ENCODE data around the gene RGP1. TPM values are rescaled to one million over a fixed set of nuclear protein-coding genes. Genes with fewer than 3 reads are reported as not detected.

RGP1 gene
- total RNA-seq, 1 experiment from 2014 or later: 13.8 TPM

DNA sequence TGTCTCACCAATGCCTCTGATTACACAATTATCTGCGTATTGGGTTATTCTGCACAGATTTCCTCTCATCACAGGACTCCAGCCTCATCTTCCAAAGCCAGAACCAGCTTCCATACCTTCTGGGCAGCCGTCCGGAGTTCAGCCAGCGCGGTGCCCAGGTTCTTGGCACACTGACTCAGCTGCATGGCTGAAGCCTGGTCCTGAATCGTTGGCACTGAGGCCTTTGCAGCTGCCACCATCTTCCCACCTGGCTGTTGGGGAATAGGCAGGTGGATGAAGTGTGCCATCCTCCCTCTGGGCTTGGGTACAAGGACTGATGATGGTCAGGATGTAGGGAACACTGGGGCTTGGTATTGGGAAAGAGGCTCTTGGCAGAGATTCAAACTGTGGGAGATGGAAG is 35.0 kb upstream of the RGP1 start:
- Histone ChIP-seq H3K4me2 (ENCODE audit: low read length) (no peak overlapping the region), H3K9me2 (replicated peaks; ENCODE audit: low read length) (no peaks in the 10 kb centered on the region), H4K20me1 (ENCODE audit: low read length) (no peaks in the 10 kb centered on the region), H3K79me2 (ENCODE audit: low read length) (no peaks in the 10 kb centered on the region), H3K4me1 (ENCODE audit: insufficient read depth, low read length) (no peaks in the 10 kb centered on the region; the same call in 1 of the 2 replicates), H3K36me3 (ENCODE audit: low read depth, low read length) (peaks cover 41% of the 10 kb centered on the region), H3K9me3 (ENCODE audit: low read length) (no peaks in the 10 kb centered on the region), H3K9ac (ENCODE audit: low read length) (no peak overlapping the region), H3K27ac (ENCODE audit: low read length) (no peak overlapping the region), H3K4me3 (ENCODE audit: low read length) (no peak overlapping the region), H3K27me3 (ENCODE audit: low read length) (no peaks in the 10 kb centered on the region), H2AFZ (ENCODE audit: low read length) (no peak overlapping the region), H3F3A (ENCODE audit: low read length, unreplicated experiment) (no peaks in the 10 kb centered on the region)
- intact Hi-C loops (cut with micrococcal nuclease): no loop called here
- BruUV-seq (replicated peaks): no TSS peak
- CTCF ChIA-PET: no interaction called here
- DNase-seq: no peak
- ATAC-seq: no peak
- POLR2A ChIA-PET (ENCODE audit: unreplicated experiment): no interaction called here
- TF ChIP-seq EZH2 (IDR thresholded peaks at IDR 0.05; ENCODE audit: low read length, unreplicated experiment) (no peak), EZH2phosphoT487 (IDR thresholded peaks at IDR 0.05; ENCODE audit: borderline replicate concordance, low read length) (no peak)
- TF ChIP-seq, protein P1, sequence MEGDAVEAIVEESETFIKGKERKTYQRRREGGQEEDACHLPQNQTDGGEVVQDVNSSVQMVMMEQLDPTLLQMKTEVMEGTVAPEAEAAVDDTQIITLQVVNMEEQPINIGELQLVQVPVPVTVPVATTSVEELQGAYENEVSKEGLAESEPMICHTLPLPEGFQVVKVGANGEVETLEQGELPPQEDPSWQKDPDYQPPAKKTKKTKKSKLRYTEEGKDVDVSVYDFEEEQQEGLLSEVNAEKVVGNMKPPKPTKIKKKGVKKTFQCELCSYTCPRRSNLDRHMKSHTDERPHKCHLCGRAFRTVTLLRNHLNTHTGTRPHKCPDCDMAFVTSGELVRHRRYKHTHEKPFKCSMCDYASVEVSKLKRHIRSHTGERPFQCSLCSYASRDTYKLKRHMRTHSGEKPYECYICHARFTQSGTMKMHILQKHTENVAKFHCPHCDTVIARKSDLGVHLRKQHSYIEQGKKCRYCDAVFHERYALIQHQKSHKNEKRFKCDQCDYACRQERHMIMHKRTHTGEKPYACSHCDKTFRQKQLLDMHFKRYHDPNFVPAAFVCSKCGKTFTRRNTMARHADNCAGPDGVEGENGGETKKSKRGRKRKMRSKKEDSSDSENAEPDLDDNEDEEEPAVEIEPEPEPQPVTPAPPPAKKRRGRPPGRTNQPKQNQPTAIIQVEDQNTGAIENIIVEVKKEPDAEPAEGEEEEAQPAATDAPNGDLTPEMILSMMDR (conservative IDR thresholded peaks at IDR 0.05; ENCODE audit: low read depth, low read length): no peak

DNA sequence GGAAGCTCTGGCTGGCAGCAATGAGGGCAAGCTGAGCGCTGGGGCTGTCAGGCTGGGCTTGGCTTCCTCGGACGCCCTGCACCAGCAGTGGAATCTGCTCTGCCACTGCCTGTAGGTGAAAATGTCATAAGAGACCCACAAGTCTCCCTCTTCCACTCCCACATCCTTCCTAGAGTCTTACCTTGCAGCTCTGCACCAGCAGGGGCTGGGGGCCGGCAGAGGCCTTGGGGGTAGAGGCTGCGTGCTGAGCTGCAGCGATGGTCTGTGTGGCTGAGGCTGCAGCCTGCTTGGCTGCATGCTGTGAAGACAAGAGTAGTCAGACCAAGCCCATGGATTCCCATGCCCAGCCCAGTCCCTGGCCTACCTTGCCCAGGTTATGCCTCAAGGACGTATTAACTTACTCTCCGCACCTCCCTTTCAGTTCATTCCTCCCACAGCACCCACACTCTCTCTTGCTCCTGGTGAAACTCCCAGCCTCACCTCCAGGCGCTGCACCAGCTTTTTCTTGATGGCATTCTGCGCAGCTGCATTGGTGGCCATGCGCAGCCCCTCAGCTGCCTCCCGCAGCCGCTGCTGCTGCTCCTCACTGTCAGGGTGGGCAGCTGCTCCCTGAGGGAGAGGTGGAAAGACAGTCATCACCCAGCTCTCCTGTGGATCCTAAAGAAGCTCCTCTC is 34.4 kb upstream of the RGP1 start:
- Histone ChIP-seq H3K27me3 (ENCODE audit: low read length) (no peaks in the 10 kb centered on the region), H3K27ac (ENCODE audit: low read length) (no peak overlapping the region), H3K79me2 (ENCODE audit: low read length) (no peaks in the 10 kb centered on the region), H3K4me3 (ENCODE audit: low read length) (no peak overlapping the region), H2AFZ (ENCODE audit: low read length) (no peak overlapping the region), H3K9me2 (replicated peaks; ENCODE audit: low read length) (no peaks in the 10 kb centered on the region), H3K9me3 (ENCODE audit: low read length) (no peaks in the 10 kb centered on the region), H3K9ac (ENCODE audit: low read length) (no peak overlapping the region), H3K4me1 (ENCODE audit: insufficient read depth, low read length) (peaks cover 4% of the 10 kb centered on the region; the same call in 1 of the 2 replicates), H3F3A (ENCODE audit: low read length, unreplicated experiment) (no peaks in the 10 kb centered on the region), H3K36me3 (ENCODE audit: low read depth, low read length) (peaks cover 41% of the 10 kb centered on the region), H3K4me2 (ENCODE audit: low read length) (no peak overlapping the region), H4K20me1 (ENCODE audit: low read length) (no peaks in the 10 kb centered on the region)
- ChIA-PET CTCF (no interaction called here), POLR2A (ENCODE audit: unreplicated experiment) (no interaction called here)
- DNase-seq (no peak), ATAC-seq (no peak)
- intact Hi-C loops (cut with micrococcal nuclease): no loop called here
- TF ChIP-seq EZH2phosphoT487 (IDR thresholded peaks at IDR 0.05; ENCODE audit: borderline replicate concordance, low read length): no peak
- no TSS peak for BruUV-seq (replicated peaks)

DNA sequence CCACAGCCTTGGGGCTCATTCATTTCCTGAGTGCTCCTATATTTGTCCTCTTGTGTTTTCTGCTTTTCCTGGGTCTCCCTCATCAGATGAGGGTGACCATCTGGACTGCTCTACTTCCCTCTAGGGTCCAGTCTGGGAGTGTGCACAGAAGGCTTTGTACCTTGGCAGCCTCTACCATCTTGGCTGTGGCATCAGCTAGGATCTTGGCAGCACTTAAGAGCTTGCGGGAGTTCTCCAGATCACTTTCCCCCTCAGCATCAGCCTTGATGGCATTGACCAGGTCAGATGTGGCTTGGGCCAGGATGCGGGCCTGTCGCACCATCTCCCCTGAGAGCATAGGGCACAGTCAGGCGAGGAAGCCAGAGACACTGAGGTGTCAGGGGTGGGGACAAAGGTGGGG is 32.9 kb upstream of the RGP1 start:
- peaks cover 4% of the 10 kb centered on the region; the same call in 1 of the 2 replicates for H3K4me1 ChIP-seq (ENCODE audit: insufficient read depth, low read length)
- no peaks in the 10 kb centered on the region for H3K9me3 ChIP-seq (ENCODE audit: low read length)
- peaks cover 46% of the 10 kb centered on the region; the same call in 1 of the 2 replicates for H3K36me3 ChIP-seq (ENCODE audit: low read depth, low read length)
- no peaks in the 10 kb centered on the region for H3K9me2 ChIP-seq (replicated peaks; ENCODE audit: low read length)
- TF ChIP-seq EZH2phosphoT487 (IDR thresholded peaks at IDR 0.05; ENCODE audit: borderline replicate concordance, low read length) (no peak), EZH2 (IDR thresholded peaks at IDR 0.05; ENCODE audit: low read length, unreplicated experiment) (no peak)
- TF ChIP-seq, protein P1 (conservative IDR thresholded peaks at IDR 0.05; ENCODE audit: low read depth, low read length): no peak
- DNase-seq: no peak
- no peaks in the 10 kb centered on the region for H3F3A ChIP-seq (ENCODE audit: low read length, unreplicated experiment)
- BruUV-seq (replicated peaks): no TSS peak
- H3K4me3 ChIP-seq (ENCODE audit: low read length): no peak overlapping the region
- intact Hi-C loops (cut with micrococcal nuclease): no loop called here
- H3K27me3 ChIP-seq (ENCODE audit: low read length): no peaks in the 10 kb centered on the region
- no peaks in the 10 kb centered on the region for H4K20me1 ChIP-seq (ENCODE audit: low read length)
- ChIA-PET CTCF (interaction anchor here (1.0 kb wide), 1 partner anchor 55 kb away, joined by 8 read pairs; no protein-coding TSS in a partner anchor), POLR2A (ENCODE audit: unreplicated experiment) (no interaction called here)
- no peak overlapping the region for H2AFZ ChIP-seq (ENCODE audit: low read length)
- no peak for ATAC-seq
- no peak overlapping the region for H3K9ac ChIP-seq (ENCODE audit: low read length)
- no peaks in the 10 kb centered on the region for H3K79me2 ChIP-seq (ENCODE audit: low read length)
- no peak overlapping the region for H3K4me2 ChIP-seq (ENCODE audit: low read length)
- H3K27ac ChIP-seq (ENCODE audit: low read length): no peak overlapping the region

All from PC-3 (cell line).